ENCODE data around the gene SRP68.

- TF ChIP-seq TAF1 (IDR thresholded peaks at IDR 0.05; ENCODE audit: low read depth), result no peak
- TF ChIP-seq CREB1 (IDR thresholded peaks at IDR 0.05; ENCODE audit: low read depth), result no peak
- no peak for TF ChIP-seq MAX (IDR thresholded peaks at IDR 0.05)
- TF ChIP-seq RAD21 (IDR thresholded peaks at IDR 0.05; ENCODE audit: low read depth), result no peak
- no peak for TF ChIP-seq EP300 (IDR thresholded peaks at IDR 0.05; ENCODE audit: borderline replicate concordance)
- TF ChIP-seq TEAD4 (IDR thresholded peaks at IDR 0.05), result no peak
- no peak for TF ChIP-seq USF1 (IDR thresholded peaks at IDR 0.05)
- TF ChIP-seq YY1 (IDR thresholded peaks at IDR 0.05; ENCODE audit: low read depth), result no peak
Measured at GRCh38 chr17:76071531-76072147, 678 bp downstream of the SRP68 start.

Data from Ishikawa (cell line).